IMR-90 (cell line): ENCODE results near the gene C22orf42. TPM values are rescaled to one million over a fixed set of nuclear protein-coding genes. Genes with fewer than 3 reads are reported as not detected.

ENCODE experiments used
- ATAC-seq: fragments of 200-7000 bp; cut with Tn5 transposase; 2 replicates; pipeline ENCODE4 v1.9.1; 2020; ENCODE audit warnings: low read depth, mild to moderate bottlenecking, moderate library complexity
- BruUV-seq: library from RNA; stranded (reverse); fragments of 400-500 nt; replicated peaks from 2 replicates; lab custom pipeline; 2021; lab: Mats Ljungman, UMichigan
- CTCF ChIA-PET: fragments of 300-600 bp; formaldehyde crosslinking; extraction: SDS; loops from one replicate; lab custom pipeline; 2021; ENCODE audit warnings: antibody characterized with exemption; lab: Yijun Ruan, JAX
- POLR2A ChIA-PET: fragments of 300-600 bp; sonication (Branson Sonifier 250); formaldehyde crosslinking; loops from one replicate; lab custom pipeline; 2022; ENCODE audit warnings: antibody characterized with exemption; ENCODE audit not compliant: unreplicated experiment; lab: Charles Lee
- DNase-seq: peaks from one replicate; pipeline ENCODE4 v3.0.0; 2013
- H2AFZ ChIP-seq: replicated peaks from 2 replicates; pipeline ENCODE3; 2013; ENCODE audit warnings: low read length, mild to moderate bottlenecking; ENCODE audit not compliant: poor library complexity
- H2AK5ac ChIP-seq: 2 replicates; pipeline ENCODE4 v1.6.1; 2013; ENCODE audit warnings: low read depth, low read length, inconsistent platforms
- H2AK9ac ChIP-seq: replicated peaks from 2 replicates; pipeline ENCODE3; 2013; ENCODE audit warnings: mild to moderate bottlenecking, low read depth, low read length, moderate library complexity; ENCODE audit not compliant: poor library complexity
- H2BK120ac ChIP-seq: 2 replicates; pipeline ENCODE4 v1.6.1; 2013; ENCODE audit warnings: low read depth, low read length, inconsistent platforms
- H2BK15ac ChIP-seq: 3 replicates; pipeline ENCODE4 v1.6.1; 2013; ENCODE audit warnings: low read depth, low read length, inconsistent platforms
- H2BK20ac ChIP-seq: 2 replicates; pipeline ENCODE4 v1.6.1; 2013; ENCODE audit warnings: low read depth, mild to moderate bottlenecking, inconsistent platforms, low read length, moderate library complexity
- H2BK5ac ChIP-seq: 2 replicates; pipeline ENCODE4 v1.6.1; 2013; ENCODE audit warnings: mild to moderate bottlenecking, low read depth, low read length, inconsistent platforms; ENCODE audit not compliant: poor library complexity, severe bottlenecking
- H3K14ac ChIP-seq: replicated peaks from 2 replicates; pipeline ENCODE4 v1.6.1; 2013; ENCODE audit warnings: low read depth, low read length, inconsistent platforms
- H3K18ac ChIP-seq: 2 replicates; pipeline ENCODE4 v1.6.1; 2013; ENCODE audit warnings: low read depth, low read length, control low read depth
- H3K23ac ChIP-seq: 2 replicates; pipeline ENCODE4 v1.6.1; 2013; ENCODE audit warnings: low read depth, low read length, inconsistent platforms
- H3K27ac ChIP-seq: 2 replicates; pipeline ENCODE4 v1.5.1; 2013; ENCODE audit warnings: mild to moderate bottlenecking, control low read depth, low read length; ENCODE audit not compliant: insufficient read depth
- H3K27me3 ChIP-seq: 2 replicates; pipeline ENCODE4 v1.6.1; 2013; ENCODE audit warnings: low read length; ENCODE audit not compliant: control insufficient read depth, insufficient read depth
- H3K36me3 ChIP-seq: 2 replicates; pipeline ENCODE4 v1.6.1; 2013; ENCODE audit warnings: low read length, mixed read lengths; ENCODE audit not compliant: control insufficient read depth, insufficient read depth
- H3K4ac ChIP-seq: 2 replicates; pipeline ENCODE4 v1.6.1; 2013; ENCODE audit warnings: low read depth, low read length, inconsistent platforms
- H3K4me1 ChIP-seq: 2 replicates; pipeline ENCODE4 v1.6.1; 2013; ENCODE audit warnings: low read length, mixed read lengths; ENCODE audit not compliant: control insufficient read depth, insufficient read depth
- H3K4me2 ChIP-seq: 2 replicates; pipeline ENCODE4 v1.6.1; 2013; ENCODE audit warnings: low read depth, mild to moderate bottlenecking, control low read depth, low read length, moderate library complexity
- H3K4me3 ChIP-seq: 2 replicates; pipeline ENCODE4 v1.5.1; 2013; ENCODE audit warnings: low read depth, mild to moderate bottlenecking, control low read depth, low read length, moderate library complexity; ENCODE audit not compliant: insufficient read depth
- H3K56ac ChIP-seq: 2 replicates; pipeline ENCODE4 v1.6.1; 2013; ENCODE audit warnings: low read length, inconsistent platforms; ENCODE audit not compliant: insufficient read depth; ENCODE audit errors: extremely low read depth
- H3K79me1 ChIP-seq, 2 experiments: 2 replicates each; pipeline ENCODE4 v1.6.1; 2013; ENCODE audit warnings: low read length in 2 of 2, inconsistent platforms in 1 of 2, low read depth in 1 of 2
- H3K9ac ChIP-seq: 2 replicates; pipeline ENCODE4 v1.6.1; 2013; ENCODE audit warnings: low read depth, low read length, control low read depth
- H3K9me1 ChIP-seq: 2 replicates; pipeline ENCODE4 v1.6.1; 2013; ENCODE audit warnings: low read length, inconsistent platforms; ENCODE audit not compliant: insufficient read depth
- H3K9me3 ChIP-seq: 2 replicates; pipeline ENCODE4 v1.6.1; 2013; ENCODE audit warnings: low read length; ENCODE audit not compliant: control insufficient read depth, insufficient read depth
- H4K20me1 ChIP-seq: 2 replicates; pipeline ENCODE4 v1.6.1; 2013; ENCODE audit warnings: low read length, inconsistent platforms; ENCODE audit not compliant: insufficient read depth
- H4K5ac ChIP-seq: 2 replicates; pipeline ENCODE4 v1.6.1; 2013; ENCODE audit warnings: mild to moderate bottlenecking, low read depth, low read length, control low read depth
- H4K8ac ChIP-seq, 2 experiments: 2 replicates each; pipeline ENCODE4 v1.6.1; 2013; ENCODE audit warnings: low read depth in 2 of 2, low read length in 2 of 2, control low read depth in 1 of 2, inconsistent platforms in 1 of 2
- H4K91ac ChIP-seq: 2 replicates; pipeline ENCODE4 v1.6.1; 2013; ENCODE audit warnings: low read depth, low read length, inconsistent platforms; ENCODE audit not compliant: insufficient read depth
- BHLHE40 ChIP-seq: fragments of 150-350 bp; IDR thresholded peaks from 2 replicates; pipeline ENCODE4 v1.6.1; 2016; ENCODE audit warnings: mild to moderate bottlenecking, low read depth, low read length
- CEBPB ChIP-seq: IDR thresholded peaks from 2 replicates; pipeline ENCODE4 v1.6.1; 2012; ENCODE audit warnings: low read depth, low read length, improper control_type of control experiment
- MAFK ChIP-seq: IDR thresholded peaks from 2 replicates; pipeline ENCODE4 v1.6.1; 2012; ENCODE audit warnings: low read depth, low read length, improper control_type of control experiment
- MAZ ChIP-seq: IDR thresholded peaks from 2 replicates; pipeline ENCODE4 v1.6.1; 2012; ENCODE audit warnings: low read depth, mild to moderate bottlenecking, low read length, improper control_type of control experiment, moderate library complexity, borderline replicate concordance
- NFE2L2 ChIP-seq: fragments of 150-350 bp; IDR thresholded peaks from 2 replicates; pipeline ENCODE4 v1.6.1; 2016; ENCODE audit warnings: low read depth, mild to moderate bottlenecking, low read length
- RFX5 ChIP-seq: IDR thresholded peaks from 2 replicates; pipeline ENCODE4 v1.8.0; 2012; ENCODE audit warnings: low read depth, mild to moderate bottlenecking, low read length, moderate library complexity
- SMC3 ChIP-seq: fragments of 150-350 bp; IDR thresholded peaks from 2 replicates; pipeline ENCODE4 v1.6.1; 2016; ENCODE audit warnings: low read depth, mild to moderate bottlenecking, antibody characterized with exemption, low read length, moderate library complexity
- USF2 ChIP-seq: fragments of 150-350 bp; IDR thresholded peaks from 2 replicates; pipeline ENCODE4 v1.6.1; 2017; ENCODE audit warnings: mild to moderate bottlenecking, antibody characterized with exemption, low read length, low read depth
- WGBS, 2 experiments: methylation state at CpG; one replicate each; pipeline versions ENCODE4 v1.1.5 to v1.1.7; 2013; ENCODE audit warnings: missing lambda C conversion rate in 2 of 2; ENCODE audit not compliant: insufficient read length in 1 of 2; ENCODE audit errors: extremely low coverage in 2 of 2; 5-methylcytosine and 5-hydroxymethylcytosine counted together
- dilution Hi-C: fragments of 300-500 bp; cut with HindIII; formaldehyde crosslinking; loops from one replicate; pipeline ENCODE4 v1.14.3; 2018; ENCODE audit warnings: low sequenced_read_pairs; ENCODE audit not compliant: unreplicated experiment
- in situ Hi-C: fragments of 300-500 bp; cut with MboI; formaldehyde crosslinking; loops from 3 replicates; pipeline ENCODE4 v1.14.3; 2019; ENCODE audit warnings: low sequenced_read_pairs, inconsistent platforms, mixed read lengths
- intact Hi-C: fragments of 100-400 bp; cut with micrococcal nuclease; formaldehyde crosslinking; loops from 2 replicates; pipeline ENCODE4 v1.10.0; 2022
- polyA plus RNA-seq, 3 experiments: library from polyadenylated mRNA; depleted of rRNA; stranded (reverse); fragments of >200 nt; gene quantifications; 2 replicates each; pipeline ENCODE4 v1.2.3, GENCODE V29; 2012; ENCODE audit warnings: low replicate concordance in 1 of 3
- total RNA-seq: library from RNA; depleted of rRNA; stranded (reverse); fragments of >200 nt; gene quantifications from 2 replicates; pipeline ENCODE4 v1.2.3, GENCODE V29; 2012

Gene C22orf42
- total and polyA plus RNA-seq, 2 of the 4 experiments (the other 2 are of a cell fraction): not detected

GRCh38 chr22:32132783-32133182 is 26.3 kb downstream of the C22orf42 start:
- H2AK9ac ChIP-seq: no peak overlapping the region
- no peaks in the 10 kb centered on the region for H3K9me3 ChIP-seq
- H3K56ac ChIP-seq: no peak overlapping the region
- DNase-seq (no peak), ATAC-seq (no peak)
- no peak overlapping the region for H3K4me2 ChIP-seq
- H3K14ac ChIP-seq: no peak overlapping the region
- in situ Hi-C loops (no loop called here), intact Hi-C loops (no loop called here), dilution Hi-C loops (no loop called here)
- H2AFZ ChIP-seq: no peak overlapping the region
- no peak overlapping the region for H3K4ac ChIP-seq
- H2AK5ac ChIP-seq: no peak overlapping the region
- POLR2A ChIA-PET: no interaction called here
- no peaks in the 10 kb centered on the region for H3K79me1 ChIP-seq
- no peaks in the 10 kb centered on the region for H3K27me3 ChIP-seq
- no peak overlapping the region for H2BK15ac ChIP-seq
- no TSS peak for BruUV-seq
- no peak for TF ChIP-seq MAFK
- no peak for TF ChIP-seq CEBPB
- TF ChIP-seq MAZ: no peak
- TF ChIP-seq RFX5: no peak
- TF ChIP-seq NFE2L2: no peak
- TF ChIP-seq SMC3: no peak
- no peak for TF ChIP-seq USF2
- TF ChIP-seq BHLHE40: no peak
- H4K5ac ChIP-seq: no peak overlapping the region
- no peaks in the 10 kb centered on the region for H3K9me1 ChIP-seq
- no peak overlapping the region for H4K91ac ChIP-seq
- H2BK5ac ChIP-seq: no peak overlapping the region
- H3K4me3 ChIP-seq: no peak overlapping the region
- no peaks in the 10 kb centered on the region for H3K36me3 ChIP-seq
- CTCF ChIA-PET: no interaction called here
- H3K4me1 ChIP-seq: no peaks in the 10 kb centered on the region
- H3K9ac ChIP-seq: no peak overlapping the region
- H3K18ac ChIP-seq: no peak overlapping the region
- no peak overlapping the region for H2BK20ac ChIP-seq
- no CpG with 5 or more reads among the region's 1 CpG for WGBS, 2 experiments
- H2BK120ac ChIP-seq: no peak overlapping the region
- no peaks in the 10 kb centered on the region for H4K20me1 ChIP-seq
- no peak overlapping the region for H3K27ac ChIP-seq
- H3K23ac ChIP-seq: no peak overlapping the region
- no peak overlapping the region for H4K8ac ChIP-seq
